SU-DHL-6 (cell line): Measurements from ENCODE around the gene THOP1.

Experiments
- CTCF ChIP-seq: fragments of 200-600 bp; sonication (generic); IDR thresholded peaks from one replicate; pipeline ENCODE4 v1.5.1; 2017; ENCODE audit warnings: antibody characterized with exemption, mild to moderate bottlenecking, low read length, moderate library complexity; ENCODE audit not compliant: insufficient read depth, poor library complexity, severe bottlenecking
- EZH2phosphoT487 ChIP-seq: fragments of 200-600 bp; sonication (generic), shearing (Covaris generic); conservative IDR thresholded peaks from 2 replicates; pipeline ENCODE4 v1.6.1; 2018; ENCODE audit warnings: mild to moderate bottlenecking, antibody characterized with exemption, low read length, moderate library complexity, mixed read lengths

- no peak for TF ChIP-seq CTCF
- no peak for TF ChIP-seq EZH2phosphoT487
Measured at GRCh38 chr19:2805261-2805900, 20.1 kb downstream of the THOP1 start.
